ENCODE results near the gene CCM2.
A peak's percentile ranks its signal among the peaks of the same experiment; 100 is the strongest.

The CCM2 gene

DNA sequence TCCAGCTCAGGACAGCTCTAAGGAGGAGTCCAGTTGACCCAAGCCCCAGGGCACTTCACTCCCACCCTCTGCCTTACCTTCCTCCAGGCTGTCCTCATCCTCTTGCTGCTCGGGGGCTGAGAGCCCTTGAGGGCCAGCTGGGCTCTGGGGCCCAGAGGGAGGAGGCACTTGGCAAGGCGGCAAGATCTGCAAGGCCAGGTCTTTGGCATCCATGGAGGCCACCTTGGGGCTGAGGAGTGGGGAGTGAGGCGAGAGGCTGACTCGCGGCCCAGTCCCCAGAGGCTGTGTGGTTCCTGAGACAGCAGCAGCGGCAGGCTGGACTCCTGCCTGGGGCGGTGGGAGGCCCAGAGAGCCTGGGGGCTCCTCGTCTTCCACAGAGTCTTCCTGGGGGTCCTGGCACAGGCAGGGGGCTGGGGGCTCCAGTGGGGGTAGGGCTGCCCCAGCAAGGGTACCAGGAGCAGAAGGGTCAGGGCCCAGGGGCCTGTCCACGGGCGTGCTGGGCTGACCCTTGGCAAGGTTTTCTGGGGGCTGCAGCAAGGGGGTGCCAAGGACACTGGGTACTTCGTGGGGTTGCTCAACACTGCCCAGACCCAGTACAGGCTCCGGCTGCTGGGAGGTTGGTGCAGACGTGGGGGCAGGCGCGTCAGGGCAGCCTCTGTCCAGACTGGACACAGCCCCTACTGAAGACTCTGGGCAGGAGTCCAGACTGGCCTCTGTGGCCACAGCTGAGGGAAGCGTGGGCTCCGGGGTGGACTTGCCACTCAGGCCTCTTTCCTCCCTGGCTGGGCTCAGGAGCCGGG is 82.2 kb downstream of the CCM2 start:
- DNase-seq (ENCODE audit: low read depth), result peak; percentile 64

DNA sequence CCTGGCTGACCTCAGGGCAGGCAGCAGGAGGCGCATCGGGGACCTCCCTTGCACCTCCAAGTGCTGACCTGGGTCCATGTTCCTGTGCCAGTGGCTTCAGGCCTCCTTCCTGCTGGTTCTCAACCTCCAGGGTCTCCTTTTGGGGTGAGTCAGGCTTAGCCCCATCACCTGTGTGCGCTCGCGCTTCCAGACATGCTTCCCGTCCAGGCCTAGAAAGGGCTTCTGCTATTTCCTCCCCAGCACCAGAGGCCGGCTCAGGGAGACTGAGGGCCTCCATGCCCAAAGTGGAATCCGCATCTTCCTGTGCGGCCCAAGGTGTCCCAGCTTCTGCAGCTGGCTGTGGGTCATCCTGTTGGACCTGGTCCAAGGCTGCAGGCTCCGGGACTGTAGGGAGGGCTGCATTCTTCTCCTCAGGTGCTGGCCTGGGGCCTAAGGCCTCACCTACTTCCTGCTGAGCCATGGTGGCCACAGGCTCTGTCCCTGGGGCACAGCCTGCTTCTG is 82.9 kb downstream of the CCM2 start:
- no peak for DNase-seq (ENCODE audit: low read depth)

DNA sequence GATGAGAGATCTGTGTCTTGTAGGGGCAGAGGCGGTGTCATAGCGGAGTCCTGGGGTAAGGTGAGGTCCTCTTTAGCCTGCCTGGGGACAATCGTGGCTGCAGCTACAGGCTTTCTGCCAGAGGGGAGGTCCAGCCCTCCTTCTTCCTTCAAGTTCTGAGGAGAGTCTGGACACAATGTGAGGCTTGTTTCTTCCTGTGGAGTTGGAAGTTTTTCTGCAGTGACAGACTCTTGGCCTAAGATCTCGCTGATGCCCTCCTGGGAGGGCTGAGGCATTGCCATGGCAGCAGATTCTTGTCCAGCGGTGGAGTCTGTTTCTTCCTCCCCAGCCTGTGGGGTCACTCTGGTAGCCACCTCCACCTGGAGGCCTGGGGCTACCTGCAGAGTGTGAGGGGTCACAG is 84.3 kb downstream of the CCM2 start:
- DNase-seq (ENCODE audit: low read depth), result no peak

DNA sequence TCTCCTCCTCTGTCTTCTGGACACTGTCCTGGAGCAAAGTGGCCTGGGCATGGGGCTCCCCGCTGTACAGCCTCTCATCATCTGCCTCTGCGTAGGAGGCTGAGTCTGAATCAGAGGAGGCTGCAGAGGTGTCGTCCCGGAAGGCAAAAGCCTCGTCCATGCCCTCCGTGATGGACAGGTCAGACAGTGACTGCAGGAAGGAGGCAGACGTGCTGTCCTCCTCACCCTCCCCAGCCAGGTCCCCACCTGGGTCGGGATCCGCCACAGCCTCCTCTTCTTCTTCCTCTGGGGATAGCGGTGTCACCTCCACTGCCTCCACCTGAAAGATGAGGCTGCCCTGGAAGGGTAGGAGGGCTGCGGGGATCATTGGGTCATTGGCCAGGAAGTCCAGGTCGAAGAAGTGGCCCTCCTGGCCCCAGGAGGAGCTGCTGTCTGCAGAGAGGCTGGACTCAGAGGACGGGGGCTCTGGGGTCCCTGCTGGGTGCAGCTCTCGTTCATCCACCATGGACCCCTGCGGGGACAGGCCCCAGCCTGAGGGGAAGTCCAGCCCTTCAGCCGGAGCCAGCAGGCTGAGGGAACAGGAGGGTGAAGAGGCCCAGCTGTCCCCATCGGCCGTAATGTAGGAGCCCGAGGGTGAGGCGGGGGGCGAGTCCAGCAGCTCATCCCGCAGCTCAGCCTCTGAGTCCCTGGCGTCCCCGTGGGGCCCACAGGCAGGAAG is 85.1 kb downstream of the CCM2 start:
- DNase-seq (ENCODE audit: low read depth), result no peak

DNA sequence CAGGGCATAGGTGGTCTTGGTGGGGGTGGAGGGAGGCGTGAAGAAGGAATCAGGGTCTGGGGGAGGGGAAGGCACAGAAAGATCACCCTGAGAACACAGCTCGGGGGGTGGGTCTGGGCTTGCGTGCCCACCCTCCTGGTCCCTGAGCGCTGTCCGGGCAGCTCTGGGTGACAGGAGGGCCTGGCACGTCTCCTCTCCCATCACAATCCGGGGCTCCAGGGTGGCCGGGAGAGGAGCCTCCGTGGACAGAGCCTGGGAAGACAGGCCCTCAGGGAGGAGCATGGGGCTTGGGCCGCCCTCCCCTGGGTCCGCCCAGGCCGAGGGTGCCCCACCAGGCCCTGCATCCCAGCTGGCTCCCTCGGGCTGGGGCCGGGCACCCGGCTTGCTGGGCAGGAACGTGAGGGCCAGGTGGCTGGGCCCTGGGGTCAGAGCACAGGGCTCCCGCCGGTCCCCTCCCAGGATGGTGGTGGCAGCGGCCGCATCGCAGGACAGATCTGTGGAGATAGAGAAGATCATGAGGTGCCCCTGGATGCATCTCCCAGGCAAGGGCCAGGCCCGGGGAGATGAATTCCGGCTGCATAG is 85.7 kb downstream of the CCM2 start:
- DNase-seq (ENCODE audit: low read depth), result no peak

DNA sequence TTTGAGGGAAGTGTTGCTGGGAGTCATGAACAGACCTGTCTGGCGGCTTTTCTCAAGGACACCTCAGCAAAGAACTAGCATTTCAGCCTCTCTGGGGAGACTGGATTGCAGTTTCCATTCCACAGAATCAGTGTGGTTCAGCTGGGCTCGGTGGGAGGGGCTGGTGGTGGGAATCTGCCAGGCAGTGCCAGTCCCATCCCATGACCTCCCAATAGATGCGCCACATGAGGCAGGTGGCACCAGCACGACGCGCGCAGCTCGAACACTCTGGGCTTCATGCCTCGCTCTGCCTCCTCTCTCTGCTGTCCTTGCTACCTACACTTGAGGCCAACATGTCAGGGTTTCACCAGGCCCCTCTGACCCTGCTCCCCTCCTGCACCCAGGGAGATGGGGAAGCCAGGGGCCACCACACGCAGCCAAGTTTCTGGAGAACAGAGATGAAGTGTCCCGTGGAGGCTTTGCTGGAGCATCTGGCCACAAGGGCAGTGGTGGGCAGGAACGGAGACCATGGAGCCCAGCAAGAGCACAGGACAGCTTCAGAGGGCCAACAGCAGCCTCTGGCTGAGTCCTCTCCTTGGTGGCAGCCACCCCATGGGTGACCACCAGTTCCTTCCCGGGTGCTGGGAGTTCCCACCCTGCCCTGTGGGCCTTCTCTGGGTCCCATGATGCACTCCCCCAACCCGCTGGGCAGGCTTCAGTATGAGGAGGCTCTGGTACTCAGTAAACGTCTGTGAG is 86.5 kb downstream of the CCM2 start:
- DNase-seq (ENCODE audit: low read depth), result no peak

DNA sequence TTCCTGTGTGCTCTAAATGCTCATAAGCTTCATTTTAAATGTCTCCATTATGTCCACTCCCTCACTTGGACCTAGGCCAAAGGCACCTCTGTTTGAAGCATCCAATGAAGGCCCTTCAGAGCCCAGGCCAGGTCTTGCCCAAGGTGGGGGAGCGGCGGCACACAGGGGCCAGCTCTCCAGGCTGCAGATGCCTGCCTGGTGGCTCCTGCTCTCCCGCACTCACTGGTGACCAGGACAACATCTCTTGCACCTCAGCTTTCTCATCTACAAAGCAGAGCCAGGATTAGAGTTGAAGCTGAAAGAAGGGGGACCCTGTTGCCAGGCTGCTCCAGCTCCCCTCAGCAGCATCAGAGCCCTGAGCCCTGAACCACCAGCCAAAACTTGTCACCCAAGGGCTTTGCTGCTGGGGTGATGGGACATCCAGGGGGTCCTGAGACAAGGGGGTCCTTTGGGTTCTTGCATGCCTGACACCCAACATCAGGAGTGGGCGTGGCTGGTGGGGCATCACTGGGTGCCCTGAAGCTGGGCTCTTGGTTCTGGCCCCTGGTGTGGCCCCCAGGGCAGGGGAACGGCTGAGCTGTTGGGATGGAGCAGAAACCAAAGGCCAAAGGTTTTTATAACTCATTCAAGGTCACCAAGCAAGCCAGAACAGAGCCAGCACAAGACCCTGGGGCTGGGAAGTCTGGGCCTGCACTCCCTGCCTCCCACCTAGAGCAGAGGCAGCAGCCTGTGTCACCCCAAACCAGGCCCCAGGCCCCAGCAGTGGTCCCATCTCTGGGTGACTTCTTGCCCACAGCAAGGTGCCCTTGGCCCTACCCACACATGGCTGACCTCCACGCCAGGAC is 87.5 kb downstream of the CCM2 start:
- no peak for DNase-seq (ENCODE audit: low read depth)

DNA sequence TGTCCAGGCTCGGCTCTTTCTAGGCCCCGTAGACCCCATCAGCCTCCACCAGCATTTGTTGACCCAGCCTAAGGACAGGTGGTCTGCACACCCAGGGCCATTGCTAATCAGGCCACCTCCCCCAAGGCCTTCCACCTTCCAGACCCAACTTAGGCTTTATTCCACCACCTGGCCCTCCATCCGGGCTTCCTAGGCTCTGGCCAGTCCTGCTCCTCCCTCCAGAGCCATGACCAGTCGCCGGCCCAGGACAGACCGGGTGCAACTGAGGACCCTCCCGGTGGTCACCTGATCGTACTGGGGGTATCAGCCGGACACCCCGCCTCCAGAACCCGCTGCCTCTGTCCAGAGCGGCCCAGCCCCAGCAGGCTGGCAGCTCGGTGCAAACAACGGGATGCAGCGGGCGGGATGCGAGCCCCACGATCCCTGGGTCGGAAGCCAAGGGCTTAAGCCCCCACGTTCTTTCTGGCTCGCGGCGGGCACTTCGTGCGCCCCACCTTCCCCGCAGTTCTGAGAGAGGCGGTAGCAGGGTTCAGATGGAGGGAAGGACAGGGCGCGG is 88.2 kb downstream of the CCM2 start:
- DNase-seq (ENCODE audit: low read depth), result no peak

DNA sequence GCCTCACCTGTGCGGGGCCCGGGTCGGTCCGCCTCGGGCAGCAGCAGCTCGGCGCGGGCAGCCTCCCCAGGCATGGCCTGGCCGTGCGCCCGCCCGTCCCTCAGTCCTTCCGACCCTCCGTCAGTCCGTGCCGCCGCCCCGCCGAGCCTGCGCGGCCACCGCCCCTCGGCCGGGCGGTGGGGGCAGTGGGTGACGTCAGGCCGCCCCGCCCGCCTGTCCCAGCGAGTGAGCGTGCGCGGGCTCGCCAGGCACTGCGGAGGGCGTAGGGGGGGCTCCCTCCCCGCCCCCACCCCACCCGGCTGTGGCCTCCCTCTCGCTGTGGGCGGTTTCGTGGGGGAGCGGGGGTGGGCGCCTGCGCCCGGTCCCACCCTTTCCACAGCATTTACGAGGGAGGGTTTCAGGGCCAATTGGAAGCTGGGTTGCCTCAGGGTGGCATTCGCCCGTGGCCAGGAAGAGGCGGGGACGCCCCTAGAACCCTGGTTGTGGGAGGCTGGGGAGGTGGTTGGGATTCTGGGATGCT is 88.9 kb downstream of the CCM2 start, which contains the start of gene NACAD:
Gene NACAD, minus strand, starts transcription at position 149 of the 520 bp plus-strand sequence. Its CDS starts 75 bp downstream, at position 74.
- DNase-seq (ENCODE audit: low read depth), result no peak

DNA sequence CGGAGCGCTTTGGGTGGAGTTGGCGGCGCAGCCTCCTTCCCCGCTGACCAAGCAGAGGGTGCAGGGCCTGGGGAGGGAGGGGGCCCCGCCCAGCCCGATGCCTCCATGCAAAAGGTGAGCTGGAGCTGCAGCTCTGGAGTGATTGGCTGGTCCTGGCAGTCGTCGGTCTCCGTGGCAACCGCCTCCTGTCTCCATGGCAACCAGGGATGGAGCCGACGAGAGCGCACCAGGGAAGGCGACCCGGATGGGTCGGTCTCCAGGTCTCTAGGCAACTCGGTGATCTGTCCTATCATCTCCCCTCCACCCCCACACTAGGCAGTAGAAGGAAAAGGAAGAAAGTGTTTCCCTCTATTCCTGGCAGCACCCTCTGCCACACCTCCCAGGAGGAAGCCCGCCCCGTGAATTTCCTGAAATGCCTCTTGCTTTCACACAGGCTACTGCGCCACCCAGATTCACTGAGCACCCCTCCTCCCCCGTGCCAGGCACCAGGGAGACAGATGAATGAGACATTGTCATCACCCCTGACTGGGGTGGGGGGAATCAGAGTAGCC is 89.4 kb downstream of the CCM2 start:
- DNase-seq (ENCODE audit: low read depth), result peak; percentile 47

DNA sequence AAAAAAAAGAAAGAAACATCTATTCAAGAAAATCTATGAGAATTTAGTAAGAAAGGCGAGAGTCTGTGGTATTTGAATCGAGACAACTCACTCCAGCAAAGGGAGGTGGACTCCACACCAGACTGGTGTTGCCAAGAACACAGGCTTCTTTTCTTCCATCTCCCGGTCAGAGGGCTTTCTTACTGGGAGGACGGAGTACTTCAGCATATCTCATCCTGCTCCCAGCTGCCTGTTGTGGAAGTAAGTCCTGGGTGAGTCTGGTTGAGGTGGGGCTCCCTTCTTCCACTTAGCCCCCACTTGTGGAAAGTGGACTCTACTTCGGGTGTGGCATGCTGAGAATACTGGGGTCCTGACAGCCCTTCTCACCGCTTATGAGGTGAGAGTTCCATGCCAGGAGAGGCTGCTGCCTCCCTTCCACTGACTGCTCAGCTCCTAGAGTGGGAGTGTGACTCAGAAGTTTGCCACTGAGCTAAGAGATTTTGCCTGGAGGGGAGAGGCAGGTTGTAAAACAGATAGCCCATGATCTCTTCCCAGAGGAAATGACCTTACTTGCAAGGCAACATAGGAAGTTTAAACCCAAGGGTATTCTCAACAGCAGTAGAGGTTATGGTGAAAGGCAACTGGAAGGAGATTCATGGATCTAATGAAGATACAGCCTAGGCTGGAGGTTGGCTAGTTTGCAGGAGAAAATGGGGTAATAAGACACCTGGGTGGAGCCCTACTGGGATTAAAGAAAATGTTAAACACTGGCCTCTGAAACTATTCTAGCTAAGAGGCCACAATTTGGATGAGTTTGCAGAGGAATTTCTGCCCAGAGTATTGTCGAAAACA is 92.3 kb downstream of the CCM2 start:
- DNase-seq (ENCODE audit: low read depth), result peak; percentile 17

DNA sequence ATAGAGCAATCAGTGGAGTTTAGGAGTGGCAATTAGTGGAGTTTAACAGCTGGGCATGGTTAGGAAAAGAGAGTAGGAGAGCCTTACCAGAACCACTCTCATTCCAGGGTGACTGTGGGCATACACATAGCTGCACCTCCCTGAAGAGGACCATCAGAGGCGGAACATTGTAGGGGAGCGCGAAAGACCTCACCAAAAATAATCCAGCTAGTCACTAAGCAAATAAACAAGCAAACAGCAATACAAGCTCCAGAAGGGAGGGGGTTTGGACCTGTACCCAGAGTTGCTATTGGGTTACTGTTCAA is 92.9 kb downstream of the CCM2 start:
- DNase-seq (ENCODE audit: low read depth), result no peak

DNA sequence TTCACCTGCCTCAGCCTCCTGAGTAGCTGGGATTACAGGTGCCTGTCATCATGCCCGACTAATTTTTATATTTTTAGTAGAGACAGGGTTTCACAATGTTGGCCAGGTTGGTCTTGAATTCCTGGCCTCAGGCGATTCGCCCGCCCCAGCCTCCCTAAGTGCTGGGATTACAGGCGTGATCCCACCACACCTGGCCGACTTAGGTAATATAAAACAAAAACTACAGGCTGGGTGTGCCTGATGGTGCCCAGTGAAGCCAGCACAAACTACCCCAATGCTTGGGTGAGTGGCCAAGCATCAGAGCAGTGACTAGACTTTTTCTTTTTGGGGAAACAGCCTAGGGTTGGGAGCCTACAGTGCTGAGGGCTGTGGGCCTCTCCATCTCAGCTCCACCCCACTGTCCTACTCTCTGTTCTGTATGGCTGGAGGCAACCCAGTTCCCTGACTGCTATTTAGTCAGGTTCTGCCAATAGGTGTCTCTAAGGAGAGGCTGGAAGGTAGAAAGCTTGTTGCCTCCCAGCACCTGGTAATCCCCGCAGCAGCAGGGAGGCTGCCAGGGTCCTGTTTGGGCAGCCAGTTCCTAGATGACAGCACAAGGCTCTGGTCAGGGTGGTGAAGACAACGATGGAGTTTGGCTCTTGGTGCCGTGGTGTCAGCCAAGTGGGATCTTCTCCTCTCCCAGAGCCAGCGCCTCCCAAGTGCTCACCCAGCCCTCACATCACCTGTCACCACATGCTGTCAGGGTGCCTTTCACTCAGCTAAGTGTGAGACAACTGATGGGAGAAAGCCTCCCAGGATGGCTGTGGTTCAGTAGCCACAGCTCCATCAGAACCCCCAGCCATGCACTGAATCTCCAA is 99.2 kb downstream of the CCM2 start:
- no peak for DNase-seq (ENCODE audit: low read depth)

DNA sequence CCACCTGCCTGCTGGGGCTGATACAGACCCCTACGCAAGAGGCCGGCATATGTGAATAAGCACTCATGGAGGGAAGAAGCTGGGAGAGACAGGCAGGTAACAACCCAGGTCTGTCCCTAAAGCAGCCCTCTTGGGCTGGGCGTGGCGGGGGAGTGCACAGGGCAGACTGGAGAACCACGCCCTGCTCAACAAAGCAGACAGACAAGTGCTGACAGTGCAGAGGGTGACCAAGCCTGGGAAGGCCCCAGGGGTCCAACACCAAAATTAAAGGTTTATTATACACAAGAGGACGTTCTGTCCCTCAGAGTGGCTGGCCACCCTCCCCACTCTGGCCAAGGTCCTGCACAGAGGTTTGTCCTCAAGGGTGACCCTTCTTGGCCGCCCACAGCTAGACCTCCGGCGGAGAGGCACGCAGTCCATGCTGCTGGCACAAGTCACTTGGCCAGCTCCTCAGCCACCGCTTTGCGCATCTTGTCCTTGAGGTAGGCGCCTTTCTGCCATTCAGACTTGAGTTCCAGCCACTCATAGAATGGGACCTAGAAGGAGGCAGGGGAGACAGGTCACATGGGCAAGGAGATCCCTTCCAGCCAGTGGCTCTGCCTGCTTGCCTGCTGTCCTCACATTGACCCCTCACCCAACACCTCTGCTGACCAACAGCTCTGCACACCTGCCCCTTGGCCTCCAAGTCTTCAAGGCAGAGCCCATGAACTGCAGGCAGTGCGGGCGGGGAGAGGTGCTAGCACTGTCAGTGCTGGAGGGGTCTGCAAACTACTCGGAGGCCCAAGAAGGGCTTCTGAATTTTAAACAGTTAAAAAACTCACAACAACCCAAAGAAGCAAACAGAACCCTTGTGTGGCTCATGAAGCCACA is 100.1 kb downstream of the CCM2 start:
- no peak for DNase-seq (ENCODE audit: low read depth)

DNA sequence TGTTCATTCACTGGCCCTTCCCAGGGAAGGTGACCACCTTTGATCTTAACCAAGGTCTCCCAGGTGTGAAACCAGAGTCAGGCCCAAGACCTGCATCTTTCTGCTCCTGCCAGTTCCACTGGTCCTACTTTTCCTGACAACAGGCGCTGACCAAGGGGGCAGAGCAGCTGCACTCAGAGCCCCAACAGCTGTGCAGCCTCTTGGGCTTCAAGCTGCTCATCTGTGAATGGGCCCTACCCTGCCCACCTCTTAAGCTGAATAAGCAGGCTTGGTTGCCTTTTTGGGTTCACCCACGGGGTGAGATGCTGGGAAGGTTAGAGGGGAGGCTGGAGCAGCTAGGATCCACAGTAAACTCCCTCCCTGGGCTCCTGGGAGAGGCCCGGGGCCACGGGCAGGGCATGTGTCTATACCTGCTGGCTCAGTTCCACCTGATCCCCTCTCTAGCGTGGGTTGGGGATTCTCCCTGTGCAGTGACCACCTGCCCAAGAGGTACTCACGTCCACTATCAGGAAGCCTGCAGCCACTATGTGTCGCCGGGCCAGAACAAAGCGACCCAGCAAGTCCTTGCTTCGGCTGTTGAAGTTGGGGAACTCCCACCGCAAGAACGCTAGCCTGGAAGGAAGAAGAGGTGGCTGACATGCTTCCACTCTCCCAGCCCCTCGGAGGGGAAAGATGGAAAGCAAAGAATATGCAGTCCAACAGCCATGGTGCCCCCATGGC is 100.9 kb downstream of the CCM2 start:
- no peak for DNase-seq (ENCODE audit: low read depth)

DNA sequence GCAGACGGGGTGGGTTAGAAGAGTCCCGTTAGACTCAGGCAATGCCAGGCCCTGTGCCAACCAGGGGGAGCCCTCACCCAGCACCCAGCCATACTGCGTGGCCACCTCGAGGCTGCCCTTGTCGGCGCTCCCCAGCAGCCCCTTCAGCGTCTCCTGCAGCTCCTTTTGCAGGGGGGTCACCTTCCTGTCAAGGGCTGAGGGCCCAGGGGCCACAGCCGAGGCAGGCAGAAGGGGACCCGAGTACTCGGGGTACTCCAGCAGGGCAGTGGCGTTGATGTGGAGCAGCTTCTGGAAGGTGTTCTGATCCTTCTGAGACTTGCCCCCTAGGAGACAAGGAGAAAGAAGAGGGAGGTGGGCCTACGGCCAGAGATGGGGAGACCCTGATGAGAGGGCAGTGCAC is 101.7 kb downstream of the CCM2 start:
- DNase-seq (ENCODE audit: low read depth), result no peak

Measured in amniotic epithelial cell (primary cell).